ELF-1 (cell line): ENCODE data around the gene NYNRIN.
"Not testable (repeated sequence)": the region's sequence is repeated elsewhere in the genome, so short reads cannot be mapped to it uniquely, and the experiment has no call there.

Experiments
- DNase-seq: peaks from one replicate; pipeline ENCODE4 v3.0.0-alpha.2; 2016; ENCODE audit warnings: low read depth, low spot score

Gene NYNRIN

GRCh38 chr14:24431569-24432258 lies 32.9 kb downstream of the NYNRIN start:
- DNase-seq, result peak; percentile 95

GRCh38 chr14:24432259-24433131 lies 33.7 kb downstream of the NYNRIN start:
- no peak for DNase-seq

GRCh38 chr14:24434036-24434435 lies 35.2 kb downstream of the NYNRIN start:
- DNase-seq, result no peak

GRCh38 chr14:24434676-24435075 lies 35.9 kb downstream of the NYNRIN start:
- no peak for DNase-seq

- no peak for DNase-seq
These were observed 36.5 kb downstream of the NYNRIN start for GRCh38 chr14:24435192-24435810.

- no peak for DNase-seq
These were observed 37.2 kb downstream of the NYNRIN start for GRCh38 chr14:24435998-24436354.

DNA sequence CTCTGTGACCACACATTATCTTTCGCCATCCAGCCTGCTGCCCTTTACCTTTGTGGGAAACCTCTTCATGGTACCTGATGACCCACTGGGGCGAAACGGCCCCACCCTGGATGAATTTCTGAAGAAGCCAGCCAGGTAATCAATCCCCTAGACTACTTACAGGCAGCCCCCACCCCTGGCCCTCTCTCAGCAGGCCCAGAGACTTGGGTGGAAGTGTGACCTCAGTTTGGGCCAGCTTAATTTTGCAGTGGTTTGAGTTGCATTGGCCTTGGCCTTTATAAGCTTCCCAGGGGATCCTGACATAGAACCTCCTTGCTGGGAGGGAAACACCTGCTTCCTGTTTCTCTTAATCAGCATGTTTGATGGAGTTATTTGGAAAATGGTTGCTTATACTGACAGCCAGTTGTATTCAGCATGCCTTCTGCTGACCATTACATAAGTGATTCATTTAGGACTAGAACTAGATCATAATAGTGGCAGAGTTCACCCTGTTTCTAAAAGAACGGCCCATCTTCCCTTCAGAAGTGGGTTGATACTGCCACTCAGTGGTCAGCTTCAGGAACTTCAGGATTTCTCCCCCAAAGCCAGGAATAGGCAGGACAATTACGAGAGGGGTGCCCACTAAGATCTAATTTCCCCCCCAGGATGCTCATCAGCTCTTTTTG lies 37.7 kb downstream of the NYNRIN start:
- peak; percentile 42 for DNase-seq

- no peak for DNase-seq
These were observed 38.4 kb downstream of the NYNRIN start for GRCh38 chr14:24437020-24437735.

DNA sequence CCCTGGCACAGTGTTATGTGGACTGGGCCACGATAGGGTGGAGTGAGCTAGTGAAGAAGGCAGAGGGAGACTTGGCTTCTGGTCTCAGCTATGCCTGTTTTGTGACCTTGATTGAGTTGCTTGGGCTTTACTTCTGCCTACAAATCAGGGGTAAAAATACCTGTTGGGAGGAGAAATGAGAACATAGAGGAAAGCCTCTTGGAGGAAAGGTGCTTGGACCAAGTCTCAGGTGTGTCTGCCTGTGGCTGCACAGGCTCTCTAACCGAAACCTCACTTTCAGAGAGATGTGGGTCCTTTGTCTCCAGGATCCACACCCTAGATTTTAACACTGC lies 38.9 kb downstream of the NYNRIN start:
- DNase-seq, result no peak

DNA sequence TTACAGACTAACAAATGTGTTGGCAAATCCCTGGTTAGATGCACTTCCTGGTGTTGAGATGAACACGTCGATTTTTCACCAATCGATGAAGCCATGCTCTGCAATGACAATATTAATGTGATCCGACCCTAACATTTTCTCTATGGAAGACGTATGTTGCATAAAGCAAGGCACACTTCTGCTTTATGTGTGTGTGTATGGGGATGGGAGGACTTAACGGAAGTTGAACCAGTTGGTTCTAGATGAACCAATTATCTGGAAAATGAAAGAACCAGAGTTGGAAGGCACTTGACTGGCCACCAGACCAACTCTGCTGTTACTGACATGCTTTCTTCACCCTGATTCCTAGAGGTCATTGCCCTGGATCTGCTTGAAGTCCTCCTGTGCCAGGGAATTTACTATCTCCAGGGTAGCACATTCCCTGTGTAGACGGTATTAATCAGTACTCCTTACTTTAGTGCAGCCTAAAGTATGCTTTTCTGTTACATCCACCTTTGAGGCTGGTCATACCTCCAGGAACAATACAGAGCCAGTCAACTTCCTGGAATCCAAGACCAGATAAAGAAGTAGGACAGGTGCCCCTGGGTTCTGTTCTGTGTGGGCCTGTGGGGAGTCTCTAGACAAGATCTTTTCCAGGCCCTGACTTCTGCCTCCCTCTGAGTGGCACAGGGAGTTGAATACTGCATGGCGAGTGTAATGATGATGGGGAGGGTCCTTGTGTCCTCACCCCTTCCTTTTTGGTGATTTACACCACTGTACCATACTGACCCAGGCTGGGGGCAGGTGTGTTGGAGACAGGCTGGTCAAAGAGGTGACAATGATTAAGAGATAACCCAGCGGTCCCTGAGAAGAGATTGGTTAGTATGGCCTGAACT lies 39.7 kb downstream of the NYNRIN start:
- no peak for DNase-seq

DNA sequence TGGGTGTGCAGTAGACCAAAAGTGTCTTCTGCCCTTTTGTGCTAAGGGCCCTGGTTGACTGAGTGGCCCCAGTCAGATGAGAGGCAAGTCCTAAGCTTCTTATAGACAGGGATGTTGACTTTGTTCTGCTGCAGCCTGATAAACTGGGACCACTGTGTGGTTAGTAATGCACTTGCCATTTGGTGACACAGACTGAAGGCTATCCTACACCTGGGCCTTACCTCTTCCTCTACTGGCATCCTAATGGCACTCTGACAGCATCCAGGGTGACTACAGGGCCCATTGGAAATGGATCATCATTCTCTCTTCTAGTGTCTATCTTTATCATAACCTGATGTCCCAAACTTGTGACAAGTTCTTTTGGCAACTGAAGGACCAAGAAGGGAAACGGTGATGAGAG lies 40.5 kb downstream of the NYNRIN start:
- no peak for DNase-seq

- DNase-seq, result no peak
These were observed 41.2 kb downstream of the NYNRIN start for GRCh38 chr14:24439830-24440605.

GRCh38 chr14:24440606-24441399 lies 42.0 kb downstream of the NYNRIN start:
- no peak for DNase-seq

- no peak for DNase-seq
These were observed 42.7 kb downstream of the NYNRIN start for GRCh38 chr14:24441485-24441884.

- no peak for DNase-seq
These were observed 43.1 kb downstream of the NYNRIN start for GRCh38 chr14:24441904-24442239.

DNA sequence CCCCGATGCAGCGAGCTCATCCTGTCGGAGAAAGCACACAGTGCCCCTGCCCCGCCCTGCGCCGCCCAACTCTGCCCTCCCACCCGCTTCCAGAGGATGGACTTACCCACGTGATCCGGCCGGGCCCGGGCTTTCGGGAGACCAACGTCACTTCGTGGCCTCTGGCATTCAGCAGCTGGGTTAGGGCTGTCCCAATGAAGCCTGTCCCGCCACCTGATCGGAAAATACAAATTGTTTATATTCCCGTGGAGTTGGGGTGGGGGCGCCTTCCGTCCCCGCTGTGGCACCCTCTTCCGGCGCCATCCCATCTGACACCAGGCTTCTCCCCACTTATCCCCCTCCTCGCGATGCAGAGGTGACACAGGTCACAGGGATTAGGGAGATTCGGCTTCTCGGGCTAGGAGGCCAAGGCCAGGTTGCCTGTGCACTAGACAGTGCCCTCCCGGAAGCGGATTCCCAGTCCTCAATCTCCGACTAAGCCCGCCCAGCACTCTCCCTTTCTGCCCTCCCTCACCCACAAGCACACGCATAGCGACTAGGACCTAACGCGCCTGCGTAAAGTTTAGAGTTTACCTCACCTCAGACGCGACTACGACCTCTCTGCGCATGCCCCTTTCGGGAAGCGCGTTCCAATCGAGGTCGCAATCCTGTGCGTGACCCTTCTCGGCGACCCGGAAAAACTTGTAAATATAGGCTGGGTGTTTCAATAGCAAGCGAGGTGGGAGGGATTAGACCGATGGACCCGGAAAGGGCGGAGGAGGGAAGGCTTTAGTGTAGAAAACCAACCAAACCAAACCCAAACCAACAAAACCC lies 43.6 kb downstream of the NYNRIN start, which contains the start of gene SDR39U1:
Gene SDR39U1, minus strand, starts transcription at position 537 of the 813 bp plus-strand sequence. Its CDS starts 7 bp downstream, at position 530.
- DNase-seq, result peak; percentile 99

GRCh38 chr14:24443053-24443665 lies 44.4 kb downstream of the NYNRIN start:
- no peak for DNase-seq

- not testable (repeated sequence) for DNase-seq
These were observed 52.0 kb downstream of the NYNRIN start for GRCh38 chr14:24450828-24451227.
